HUES6 (cell line): ENCODE data around the gene FDXACB1.

Source experiments
- H3K27ac ChIP-seq: 2 replicates; pipeline ENCODE4 v1.7.0; 2013; ENCODE audit warnings: low read depth, mild to moderate bottlenecking, low read length, inconsistent platforms
- H3K27me3 ChIP-seq: 2 replicates; pipeline ENCODE4 v1.6.1; 2013; ENCODE audit warnings: low read length; ENCODE audit not compliant: control insufficient read depth, insufficient read depth
- H3K36me3 ChIP-seq: 2 replicates; pipeline ENCODE4 v1.6.1; 2013; ENCODE audit warnings: low read length; ENCODE audit not compliant: control insufficient read depth, insufficient read depth
- H3K4me1 ChIP-seq: 2 replicates; pipeline ENCODE4 v1.6.1; 2013; ENCODE audit warnings: low read length; ENCODE audit not compliant: control insufficient read depth, insufficient read depth
- H3K4me3 ChIP-seq: 2 replicates; pipeline ENCODE4 v1.5.1; 2013; ENCODE audit warnings: low read depth, low read length
- H3K9ac ChIP-seq: one replicate; pipeline ENCODE4 v1.6.1; 2013; ENCODE audit warnings: mild to moderate bottlenecking, low read length
- H3K9me3 ChIP-seq: 2 replicates; pipeline ENCODE4 v1.6.1; 2013; ENCODE audit warnings: low read depth, low read length; ENCODE audit not compliant: control insufficient read depth, insufficient read depth

FDXACB1 gene

GRCh38 chr11:111841370-111842053 is 37.5 kb downstream of the FDXACB1 start:
- no peak overlapping the region for H3K4me3 ChIP-seq
- no peak overlapping the region for H3K27ac ChIP-seq
- peaks cover 14% of the 10 kb centered on the region for H3K36me3 ChIP-seq
- no peak overlapping the region for H3K9ac ChIP-seq
- H3K4me1 ChIP-seq, result peaks cover 18% of the 10 kb centered on the region
- no peaks in the 10 kb centered on the region for H3K27me3 ChIP-seq
- H3K9me3 ChIP-seq, result no peaks in the 10 kb centered on the region

DNA sequence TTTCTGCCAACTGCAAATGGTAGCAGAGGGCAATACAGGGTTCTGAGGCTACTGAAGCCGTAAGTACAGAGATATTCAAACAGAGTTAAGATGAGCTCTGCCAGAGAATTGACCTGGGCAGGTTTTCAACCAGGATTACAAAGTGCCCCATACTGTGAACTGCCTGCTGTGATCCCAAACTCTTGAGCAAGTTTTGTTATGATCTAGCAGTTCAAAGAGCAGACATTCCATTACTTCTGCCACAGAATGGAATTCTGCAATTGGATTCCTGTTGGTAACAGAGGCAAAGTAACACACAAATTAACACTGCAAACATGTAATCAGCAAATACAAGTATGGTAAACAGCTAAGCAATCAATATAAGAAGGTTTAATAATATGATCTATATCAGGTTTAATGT is 38.8 kb downstream of the FDXACB1 start:
- H3K4me1 ChIP-seq, result peaks cover 16% of the 10 kb centered on the region
- H3K27ac ChIP-seq, result no peak overlapping the region
- H3K9me3 ChIP-seq, result no peaks in the 10 kb centered on the region
- peaks cover 27% of the 10 kb centered on the region for H3K36me3 ChIP-seq
- H3K4me3 ChIP-seq, result no peak overlapping the region
- no peaks in the 10 kb centered on the region for H3K27me3 ChIP-seq
- no peak overlapping the region for H3K9ac ChIP-seq

DNA sequence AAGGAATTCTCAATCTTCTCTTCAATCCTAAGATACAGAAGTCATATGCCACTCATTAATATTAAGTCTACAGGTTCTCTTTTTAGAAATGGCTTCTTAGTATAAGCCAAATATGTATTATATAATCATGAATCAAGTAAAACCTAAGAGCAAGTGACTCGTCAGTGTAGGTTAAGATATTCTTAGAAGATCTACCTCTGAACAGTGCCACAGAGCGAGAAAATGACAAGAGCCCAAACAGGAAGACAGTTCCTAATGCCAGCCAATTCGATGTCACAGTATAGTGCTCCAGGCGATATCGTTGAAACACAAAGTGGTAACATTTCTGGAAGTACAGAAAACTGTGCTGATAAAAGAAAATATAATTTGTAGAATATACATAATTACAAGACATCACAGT is 40.9 kb downstream of the FDXACB1 start:
- H3K36me3 ChIP-seq, result peaks cover 23% of the 10 kb centered on the region
- H3K9me3 ChIP-seq, result no peaks in the 10 kb centered on the region

DNA sequence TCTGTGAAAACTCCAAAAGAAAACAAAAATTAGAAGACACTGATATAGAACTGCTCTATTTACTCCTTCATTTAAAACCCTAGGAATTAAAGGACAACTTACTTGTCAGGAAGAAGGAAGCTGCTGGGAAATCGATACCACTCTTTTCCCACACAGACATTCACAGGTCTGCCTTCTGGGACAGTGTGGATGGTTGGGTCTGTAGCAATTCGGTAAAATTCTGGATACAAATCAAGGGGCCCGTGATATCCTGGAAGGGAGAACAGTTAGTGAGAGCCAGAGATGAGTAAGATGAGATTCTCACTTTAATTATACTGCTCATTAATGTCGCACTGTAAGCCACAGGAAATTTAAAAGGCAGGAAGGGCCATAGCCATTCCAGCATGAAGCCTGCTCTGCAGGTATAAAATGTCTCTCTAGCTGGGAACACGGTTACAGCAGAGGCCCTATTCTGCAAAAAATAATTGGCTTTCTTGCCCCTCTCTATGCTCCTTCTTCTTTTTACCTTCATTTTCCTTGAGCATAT is 41.5 kb downstream of the FDXACB1 start:
- peaks cover 16% of the 10 kb centered on the region for H3K4me1 ChIP-seq
- H3K4me3 ChIP-seq, result no peak overlapping the region
- H3K9me3 ChIP-seq, result no peaks in the 10 kb centered on the region
- no peak overlapping the region for H3K9ac ChIP-seq
- no peak overlapping the region for H3K27ac ChIP-seq
- no peaks in the 10 kb centered on the region for H3K27me3 ChIP-seq
- H3K36me3 ChIP-seq, result peaks cover 23% of the 10 kb centered on the region

More for the DNA sequence above, 40.9 kb downstream of the FDXACB1 start:
- Histone ChIP-seq H3K27me3 (no peaks in the 10 kb centered on the region), H3K4me1 (peaks cover 16% of the 10 kb centered on the region), H3K9ac (no peak overlapping the region), H3K27ac (no peak overlapping the region), H3K4me3 (no peak overlapping the region)

GRCh38 chr11:111836721-111837120 is 42.2 kb downstream of the FDXACB1 start:
- Histone ChIP-seq H3K36me3 (peaks cover 23% of the 10 kb centered on the region), H3K9ac (no peak overlapping the region), H3K4me3 (no peak overlapping the region), H3K27ac (no peak overlapping the region), H3K4me1 (peaks cover 16% of the 10 kb centered on the region), H3K9me3 (no peaks in the 10 kb centered on the region), H3K27me3 (no peaks in the 10 kb centered on the region)

DNA sequence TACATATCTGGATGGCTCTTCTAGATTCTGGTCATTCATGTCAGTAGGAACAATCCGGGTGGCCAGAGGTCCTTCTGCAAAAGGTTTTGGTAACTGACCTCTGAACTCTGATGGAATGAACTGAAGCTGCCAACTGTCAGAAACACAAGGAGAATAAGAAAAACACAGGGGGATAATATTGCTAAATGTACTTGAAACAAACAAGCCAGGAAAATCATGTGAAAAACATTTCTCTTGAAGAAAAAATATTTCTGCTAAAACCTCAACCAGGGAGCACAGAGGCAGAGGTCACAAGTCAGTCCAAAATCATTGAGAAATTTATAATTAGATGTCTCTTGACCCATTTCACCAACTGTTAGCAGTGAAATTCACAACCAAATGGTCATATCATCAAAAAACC is 42.8 kb downstream of the FDXACB1 start:
- H3K27me3 ChIP-seq, result no peaks in the 10 kb centered on the region
- peaks cover 14% of the 10 kb centered on the region for H3K4me1 ChIP-seq
- H3K4me3 ChIP-seq, result no peak overlapping the region
- no peaks in the 10 kb centered on the region for H3K9me3 ChIP-seq
- H3K27ac ChIP-seq, result no peak overlapping the region
- H3K9ac ChIP-seq, result no peak overlapping the region
- H3K36me3 ChIP-seq, result peaks cover 23% of the 10 kb centered on the region

DNA sequence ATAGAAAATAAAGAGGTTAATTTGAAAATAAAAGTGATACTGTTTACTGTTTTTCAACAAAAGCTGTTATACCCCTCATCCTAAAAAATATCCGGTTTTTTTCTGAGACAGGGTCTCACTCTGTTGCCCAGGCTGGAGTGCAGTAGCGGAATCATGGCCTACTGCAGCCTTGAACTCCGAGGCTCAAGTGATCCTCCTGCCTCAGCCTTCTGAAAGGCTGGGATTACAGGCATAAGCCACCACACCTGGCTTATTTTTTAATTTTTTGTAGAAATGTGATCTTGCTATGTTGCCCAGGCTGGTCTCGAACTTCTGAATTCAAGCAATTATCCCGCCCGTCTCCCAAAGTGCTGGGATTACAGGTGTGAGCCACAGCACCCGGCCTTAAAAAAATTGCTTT is 43.3 kb downstream of the FDXACB1 start:
- Histone ChIP-seq H3K4me3 (no peak overlapping the region), H3K9ac (no peak overlapping the region), H3K27ac (no peak overlapping the region), H3K36me3 (peaks cover 23% of the 10 kb centered on the region), H3K27me3 (no peaks in the 10 kb centered on the region), H3K4me1 (peaks cover 11% of the 10 kb centered on the region), H3K9me3 (no peaks in the 10 kb centered on the region)

GRCh38 chr11:111834432-111835163 is 44.4 kb downstream of the FDXACB1 start:
- no peak overlapping the region for H3K27ac ChIP-seq
- H3K9me3 ChIP-seq, result no peaks in the 10 kb centered on the region
- H3K36me3 ChIP-seq, result peaks cover 23% of the 10 kb centered on the region
- no peaks in the 10 kb centered on the region for H3K27me3 ChIP-seq
- H3K4me3 ChIP-seq, result no peak overlapping the region
- no peak overlapping the region for H3K9ac ChIP-seq
- H3K4me1 ChIP-seq, result peaks cover under 1% of the 10 kb centered on the region; the same call in 1 of the 2 replicates

- H3K27me3 ChIP-seq, result no peaks in the 10 kb centered on the region
Observed at GRCh38 chr11:111833524-111833923, 45.4 kb downstream of the FDXACB1 start.

GRCh38 chr11:111829185-111829968 is 49.6 kb downstream of the FDXACB1 start:
- Histone ChIP-seq H3K27ac (no peak overlapping the region), H3K4me1 (no peaks in the 10 kb centered on the region), H3K36me3 (no peaks in the 10 kb centered on the region), H3K9ac (no peak overlapping the region), H3K4me3 (no peak overlapping the region), H3K27me3 (no peaks in the 10 kb centered on the region), H3K9me3 (no peaks in the 10 kb centered on the region)

More at GRCh38 chr11:111833524-111833923, 45.4 kb downstream of the FDXACB1 start:
- Histone ChIP-seq H3K4me1 (no peaks in the 10 kb centered on the region), H3K9me3 (no peaks in the 10 kb centered on the region), H3K4me3 (no peak overlapping the region), H3K27ac (no peak overlapping the region), H3K9ac (no peak overlapping the region), H3K36me3 (peaks cover 23% of the 10 kb centered on the region)
